ENCODE data around the gene ZBTB39.
"Not testable (repeated sequence)": the region's sequence is repeated elsewhere in the genome, so short reads cannot be mapped to it uniquely, and the experiment has no call there.

Gene ZBTB39

GRCh38 chr12:57005980-57006808, at the start of gene ZBTB39:
Gene ZBTB39 (minus strand): TSS chr12:57006546. CDS start chr12:57004917, 1,629 bp downstream.
- in situ Hi-C loops (cut with HindIII; ENCODE audit: low sequenced_read_pairs), result no loop called here
- H3K4me3 ChIP-seq (ENCODE audit: low read depth, low read length), result peak within 1 kb of the TSS; percentile 84
- DNase-seq (ENCODE audit: low read depth, low spot score), result peak; percentile 26
- peak; percentile 48 for TF ChIP-seq CTCF (IDR thresholded peaks at IDR 0.05; ENCODE audit: low read depth, low read length)

GRCh38 chr12:57055824-57056223, 49.5 kb upstream of the ZBTB39 start:
- no peak overlapping the region for H3K4me3 ChIP-seq (ENCODE audit: low read depth, low read length)
- DNase-seq (ENCODE audit: low read depth, low spot score), result no peak
- in situ Hi-C loops (cut with HindIII; ENCODE audit: low sequenced_read_pairs), result no loop called here
- TF ChIP-seq CTCF (IDR thresholded peaks at IDR 0.05; ENCODE audit: low read depth, low read length), result no peak

DNA sequence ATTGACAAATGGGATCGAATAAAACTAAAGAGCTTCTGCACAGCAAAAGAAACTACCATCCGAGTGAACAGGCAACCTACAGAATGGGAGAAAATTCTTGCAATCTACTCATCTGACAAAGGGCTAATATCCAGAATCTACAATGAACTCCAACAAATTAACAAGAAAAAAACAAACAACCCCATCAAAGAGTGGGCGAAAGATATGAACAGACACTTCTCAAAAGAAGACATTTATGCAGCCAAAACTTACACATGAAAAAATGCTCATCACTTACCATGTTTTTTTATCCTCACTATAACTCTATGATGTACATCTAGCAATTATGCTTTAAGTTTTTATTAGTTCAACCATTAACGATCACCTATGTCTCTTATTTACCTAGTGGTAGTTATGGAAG, 47.6 kb upstream of the ZBTB39 start:
- DNase-seq (ENCODE audit: low read depth, low spot score); in situ Hi-C loops (cut with HindIII; ENCODE audit: low sequenced_read_pairs); H3K4me3 ChIP-seq (ENCODE audit: low read depth, low read length): not testable (repeated sequence)

- H3K4me3 ChIP-seq (ENCODE audit: low read depth, low read length); in situ Hi-C loops (cut with HindIII; ENCODE audit: low sequenced_read_pairs); DNase-seq (ENCODE audit: low read depth, low spot score): not testable (repeated sequence)
Measured at GRCh38 chr12:57053146-57053545, 46.8 kb upstream of the ZBTB39 start.

DNA sequence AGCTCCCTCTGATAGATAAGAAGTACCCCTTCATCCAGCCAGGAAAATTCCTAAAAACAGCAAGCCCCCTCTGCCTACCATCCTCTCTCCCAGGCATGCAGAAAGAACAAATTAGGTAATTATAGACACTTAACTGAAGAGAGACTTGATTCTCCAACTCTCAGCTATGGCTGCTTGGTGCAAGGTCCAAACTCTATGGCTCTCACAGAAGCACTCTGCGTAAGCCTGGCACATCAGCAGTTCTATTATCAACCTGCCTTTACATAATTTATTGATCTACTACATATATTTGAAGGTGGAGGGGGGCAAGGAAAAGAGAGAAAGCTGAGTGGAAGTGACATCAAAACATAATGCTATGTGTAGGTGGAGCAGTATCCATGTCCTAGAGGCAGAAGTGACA, 44.7 kb upstream of the ZBTB39 start:
- in situ Hi-C loops (cut with HindIII; ENCODE audit: low sequenced_read_pairs), result no loop called here
- no peak for DNase-seq (ENCODE audit: low read depth, low spot score)
- no peak for TF ChIP-seq CTCF (IDR thresholded peaks at IDR 0.05; ENCODE audit: low read depth, low read length)
- no peak overlapping the region for H3K4me3 ChIP-seq (ENCODE audit: low read depth, low read length)

DNA sequence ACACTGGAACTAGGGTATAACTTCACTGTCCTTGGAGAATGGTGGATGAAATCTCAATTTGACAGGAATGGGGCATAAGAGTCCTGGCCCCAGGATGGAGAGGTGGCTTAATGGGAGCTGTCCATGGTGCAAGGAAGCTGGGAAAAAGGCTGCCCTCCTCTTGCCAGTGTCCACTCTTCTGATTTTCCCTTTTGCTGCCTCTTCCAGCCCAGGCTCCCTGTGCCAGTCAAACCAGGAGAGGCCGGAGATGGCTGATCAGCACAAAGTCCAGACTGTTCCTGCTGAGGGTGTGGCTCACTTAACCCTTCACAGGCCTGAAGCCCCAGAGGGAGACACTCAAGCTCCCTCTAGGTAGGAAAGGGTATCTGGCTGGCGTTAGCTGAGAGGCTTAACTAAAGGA, 43.5 kb upstream of the ZBTB39 start, which contains the start of gene MYO1A:
TSS of gene MYO1A (minus strand) at position 240 of the 400 bp plus-strand sequence. CDS start 1,806 bp downstream, outside the sequence.
- no peak within 1 kb of the TSS for H3K4me3 ChIP-seq (ENCODE audit: low read depth, low read length)
- DNase-seq (ENCODE audit: low read depth, low spot score), result no peak
- in situ Hi-C loops (cut with HindIII; ENCODE audit: low sequenced_read_pairs), result no loop called here
- TF ChIP-seq CTCF (IDR thresholded peaks at IDR 0.05; ENCODE audit: low read depth, low read length), result no peak

DNA sequence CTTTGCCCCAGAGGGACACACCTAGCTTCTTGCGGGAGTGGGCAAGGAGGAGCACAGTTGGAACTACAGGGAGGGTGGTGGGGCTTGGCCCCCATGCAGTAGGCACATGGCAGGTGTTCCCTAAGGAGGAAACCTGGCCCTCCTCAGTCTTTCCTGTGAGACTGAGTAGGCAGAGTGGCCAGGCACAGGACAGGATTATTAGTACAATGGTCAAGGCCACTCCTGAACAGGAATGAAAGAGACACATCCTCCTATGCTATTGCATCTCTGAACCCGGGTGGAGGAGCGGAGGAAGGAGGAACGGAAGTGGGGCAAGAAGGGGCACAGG, 42.7 kb upstream of the ZBTB39 start:
- TF ChIP-seq CTCF (IDR thresholded peaks at IDR 0.05; ENCODE audit: low read depth, low read length), result no peak
- in situ Hi-C loops (cut with HindIII; ENCODE audit: low sequenced_read_pairs), result no loop called here
- DNase-seq (ENCODE audit: low read depth, low spot score), result no peak
- H3K4me3 ChIP-seq (ENCODE audit: low read depth, low read length), result no peak overlapping the region

Measured in astrocyte of the spinal cord (primary cell).